DOHH2 (cell line): Measurements from ENCODE around the gene ITPR2.
"Not testable (repeated sequence)": the region's sequence is repeated elsewhere in the genome, so short reads cannot be mapped to it uniquely, and the experiment has no call there.

Experiments used
- H3F3A ChIP-seq: fragments of 200-600 bp; sonication (generic), shearing (Covaris generic); 2 replicates; pipeline ENCODE4 v1.6.0; 2016; ENCODE audit warnings: antibody characterized with exemption, mild to moderate bottlenecking; ENCODE audit not compliant: control insufficient read depth, insufficient read depth
- H3K27ac ChIP-seq: fragments of 200-600 bp; sonication (generic); 2 replicates; pipeline ENCODE4 v1.5.1; 2014; ENCODE audit warnings: low read depth, mild to moderate bottlenecking, low read length, moderate library complexity
- H3K27me3 ChIP-seq: fragments of 200-600 bp; sonication (generic); 2 replicates; pipeline ENCODE4 v1.6.1; 2014; ENCODE audit warnings: mild to moderate bottlenecking, low read length, mixed read lengths; ENCODE audit not compliant: control insufficient read depth
- H3K36me3 ChIP-seq: fragments of 200-600 bp; sonication (generic); 2 replicates; pipeline ENCODE4 v1.6.1; 2014; ENCODE audit warnings: mild to moderate bottlenecking, low read length, moderate library complexity, mixed read lengths; ENCODE audit not compliant: control insufficient read depth
- H3K4me1 ChIP-seq: fragments of 200-600 bp; sonication (generic); 2 replicates; pipeline ENCODE4 v1.6.1; 2014; ENCODE audit warnings: mild to moderate bottlenecking, low read length, mixed read lengths; ENCODE audit not compliant: control insufficient read depth
- H3K4me2 ChIP-seq: fragments of 200-600 bp; sonication (generic); 2 replicates; pipeline ENCODE4 v1.6.0; 2014; ENCODE audit warnings: mild to moderate bottlenecking, low read length, moderate library complexity
- H3K4me3 ChIP-seq: fragments of 200-600 bp; sonication (generic); 2 replicates; pipeline ENCODE4 v1.5.1; 2014; ENCODE audit warnings: mild to moderate bottlenecking, low read length, mixed read lengths
- H3K79me2 ChIP-seq: fragments of 200-600 bp; sonication (generic); 2 replicates; pipeline ENCODE4 v1.6.1; 2014; ENCODE audit warnings: mild to moderate bottlenecking, low read length, mixed read lengths; ENCODE audit not compliant: control insufficient read depth
- H3K9me2 ChIP-seq: fragments of 200-600 bp; sonication (generic); replicated peaks from 2 replicates; pipeline ENCODE4 v1.6.1; 2014; ENCODE audit warnings: mild to moderate bottlenecking, low read length, mixed read lengths; ENCODE audit not compliant: control insufficient read depth
- H3K9me3 ChIP-seq: fragments of 200-600 bp; sonication (generic); 2 replicates; pipeline ENCODE4 v1.6.1; 2014; ENCODE audit warnings: antibody characterized with exemption, low read length, mixed read lengths; ENCODE audit not compliant: control insufficient read depth, insufficient read depth
- H4K20me1 ChIP-seq: fragments of 200-600 bp; sonication (generic); 2 replicates; pipeline ENCODE4 v1.6.0; 2014; ENCODE audit warnings: low read depth, mild to moderate bottlenecking, antibody characterized with exemption, low read length, moderate library complexity; ENCODE audit not compliant: control insufficient read depth, insufficient read depth
- EZH2phosphoT487 ChIP-seq: fragments of 200-600 bp; sonication (generic); IDR thresholded peaks from 2 replicates; pipeline ENCODE4 v1.6.1; 2017; ENCODE audit warnings: borderline replicate concordance, mild to moderate bottlenecking, antibody characterized with exemption, low read length, moderate library complexity, mixed read lengths
- TF ChIP-seq, protein P1 (sequence below): fragments of 200-600 bp; sonication (generic); IDR thresholded peaks from one replicate; pipeline ENCODE4 v1.5.1; 2014; ENCODE audit warnings: antibody characterized with exemption, mild to moderate bottlenecking, low read depth, low read length; ENCODE audit not compliant: poor library complexity, severe bottlenecking

ITPR2 gene

DNA sequence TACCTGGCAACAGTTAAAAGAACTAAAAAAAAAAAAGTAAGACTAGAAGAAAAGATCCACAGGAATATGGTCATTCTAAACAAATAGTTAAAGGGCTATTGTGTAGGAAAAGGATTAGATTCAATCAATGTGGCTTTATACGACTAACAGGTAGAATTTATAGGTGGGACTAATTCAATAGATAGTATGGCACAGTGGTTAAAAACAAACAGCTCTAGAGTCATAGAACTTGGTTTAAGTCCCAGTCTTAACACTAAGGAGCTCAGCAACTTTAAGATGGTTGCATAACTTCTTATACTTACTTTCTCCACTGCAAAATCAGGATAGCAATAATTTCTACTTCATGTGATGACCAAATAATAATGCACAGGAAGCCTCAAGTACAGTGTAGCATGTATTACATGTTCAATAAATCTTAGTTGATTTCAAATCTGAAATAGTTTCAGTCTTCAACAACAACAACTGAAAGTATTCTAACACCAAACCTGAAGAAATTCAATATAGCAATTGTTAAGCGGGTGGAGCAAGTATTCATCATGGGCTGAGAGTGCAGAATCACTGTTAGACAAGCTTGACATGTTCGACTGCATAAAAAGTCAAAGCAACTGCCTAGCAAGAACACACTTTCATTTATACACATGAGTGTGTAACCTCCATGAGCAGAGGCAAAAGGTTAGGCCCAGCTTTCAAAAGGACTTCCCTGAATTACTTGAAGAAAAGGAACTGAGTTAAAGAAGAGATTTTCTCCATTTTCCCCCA is 50.4 kb downstream of the ITPR2 start:
- Histone ChIP-seq H3K27ac (no peak overlapping the region), H3K4me1 (no peaks in the 10 kb centered on the region), H3K4me3 (no peak overlapping the region), H3K36me3 (no peaks in the 10 kb centered on the region), H3K4me2 (no peak overlapping the region), H3K9me2 (no peaks in the 10 kb centered on the region), H3K79me2 (no peaks in the 10 kb centered on the region), H3F3A (no peaks in the 10 kb centered on the region), H4K20me1 (no peaks in the 10 kb centered on the region), H3K9me3 (peaks cover 7% of the 10 kb centered on the region; the same call in 1 of the 2 replicates), H3K27me3 (no peaks in the 10 kb centered on the region)
- TF ChIP-seq, protein P1, sequence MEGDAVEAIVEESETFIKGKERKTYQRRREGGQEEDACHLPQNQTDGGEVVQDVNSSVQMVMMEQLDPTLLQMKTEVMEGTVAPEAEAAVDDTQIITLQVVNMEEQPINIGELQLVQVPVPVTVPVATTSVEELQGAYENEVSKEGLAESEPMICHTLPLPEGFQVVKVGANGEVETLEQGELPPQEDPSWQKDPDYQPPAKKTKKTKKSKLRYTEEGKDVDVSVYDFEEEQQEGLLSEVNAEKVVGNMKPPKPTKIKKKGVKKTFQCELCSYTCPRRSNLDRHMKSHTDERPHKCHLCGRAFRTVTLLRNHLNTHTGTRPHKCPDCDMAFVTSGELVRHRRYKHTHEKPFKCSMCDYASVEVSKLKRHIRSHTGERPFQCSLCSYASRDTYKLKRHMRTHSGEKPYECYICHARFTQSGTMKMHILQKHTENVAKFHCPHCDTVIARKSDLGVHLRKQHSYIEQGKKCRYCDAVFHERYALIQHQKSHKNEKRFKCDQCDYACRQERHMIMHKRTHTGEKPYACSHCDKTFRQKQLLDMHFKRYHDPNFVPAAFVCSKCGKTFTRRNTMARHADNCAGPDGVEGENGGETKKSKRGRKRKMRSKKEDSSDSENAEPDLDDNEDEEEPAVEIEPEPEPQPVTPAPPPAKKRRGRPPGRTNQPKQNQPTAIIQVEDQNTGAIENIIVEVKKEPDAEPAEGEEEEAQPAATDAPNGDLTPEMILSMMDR: no peak
- TF ChIP-seq EZH2phosphoT487: no peak

DNA sequence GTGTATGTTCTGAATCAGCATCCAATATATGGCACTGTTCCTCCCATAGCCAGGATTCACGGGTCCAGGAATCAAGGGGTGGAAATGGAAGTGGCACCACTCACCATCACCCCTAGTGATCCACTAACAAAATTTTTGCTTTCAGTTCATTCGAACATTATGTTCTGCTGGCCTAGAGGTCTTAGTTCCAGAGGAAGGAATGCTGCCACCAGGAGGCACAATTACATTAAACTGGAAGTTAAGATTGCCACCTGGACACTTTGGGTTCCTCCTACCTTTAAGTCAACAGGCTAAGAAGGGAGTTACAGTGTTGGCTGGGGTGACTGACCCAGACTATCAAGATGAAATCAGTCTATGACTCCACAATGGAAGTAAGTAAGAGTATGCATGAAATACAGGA is 52.3 kb downstream of the ITPR2 start:
- not testable (repeated sequence) for H3K4me1 ChIP-seq, H3K9me2 ChIP-seq, H3F3A ChIP-seq, H3K4me3 ChIP-seq, H3K4me2 ChIP-seq, H3K79me2 ChIP-seq, H3K36me3 ChIP-seq, H4K20me1 ChIP-seq, H3K27me3 ChIP-seq, H3K27ac ChIP-seq
- peaks cover 20% of the 10 kb centered on the region for H3K9me3 ChIP-seq

DNA sequence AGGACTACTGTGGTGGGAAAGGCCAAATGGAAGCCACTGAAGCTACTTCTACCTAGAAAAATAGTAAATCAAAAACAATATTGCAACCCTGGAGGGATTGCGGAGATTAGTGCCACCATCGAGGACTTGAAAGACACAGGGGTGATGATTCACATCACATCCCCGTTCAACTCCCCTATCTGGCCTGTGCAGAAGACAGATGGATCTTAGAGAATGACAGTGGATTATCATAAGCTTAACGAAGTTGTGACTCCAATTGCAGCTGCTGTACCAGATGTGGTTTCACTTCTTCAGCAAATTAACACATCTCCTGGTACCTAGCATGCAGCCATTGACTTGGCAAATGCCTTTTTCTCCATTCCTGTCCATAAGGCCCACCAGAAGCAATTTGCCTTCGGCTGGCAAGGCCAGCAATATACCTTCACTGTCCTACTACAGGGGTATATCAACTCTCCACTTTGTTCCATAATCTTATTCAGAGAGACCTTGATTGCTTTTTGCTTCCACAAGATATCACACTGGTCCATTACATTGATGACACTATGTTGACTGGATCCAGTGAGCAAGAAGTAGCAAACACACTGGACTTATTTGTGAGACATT is 54.7 kb downstream of the ITPR2 start:
- H3K79me2 ChIP-seq, H3K4me3 ChIP-seq, H3K4me2 ChIP-seq, H3K9me2 ChIP-seq, H3K4me1 ChIP-seq, H3K36me3 ChIP-seq, H4K20me1 ChIP-seq, H3K27ac ChIP-seq, H3K27me3 ChIP-seq, H3F3A ChIP-seq: not testable (repeated sequence)
- peaks cover 20% of the 10 kb centered on the region for H3K9me3 ChIP-seq

DNA sequence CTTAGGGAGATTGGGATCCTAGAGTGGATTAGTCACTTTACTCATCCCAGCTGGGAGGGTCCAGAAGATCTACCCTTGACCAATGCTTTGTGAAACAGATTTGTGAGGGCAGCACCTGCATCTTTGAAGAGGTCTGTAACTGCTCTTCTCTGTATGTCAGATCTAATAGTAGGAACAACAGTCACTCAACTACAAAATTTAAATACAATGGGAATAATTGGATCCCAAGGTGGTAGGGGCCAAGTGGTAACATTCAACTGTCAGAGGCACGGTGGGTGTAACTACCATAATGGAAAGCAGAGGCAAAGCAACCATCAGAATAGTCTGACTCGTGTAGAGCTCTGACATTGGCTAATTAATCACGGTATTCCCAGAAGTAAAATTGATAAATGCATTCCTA is 55.8 kb downstream of the ITPR2 start:
- no peaks in the 10 kb centered on the region for H3F3A ChIP-seq
- H4K20me1 ChIP-seq: no peaks in the 10 kb centered on the region
- no peaks in the 10 kb centered on the region for H3K79me2 ChIP-seq
- peaks cover 20% of the 10 kb centered on the region for H3K9me3 ChIP-seq
- no peak overlapping the region for H3K27ac ChIP-seq
- no peak overlapping the region for H3K4me3 ChIP-seq
- H3K27me3 ChIP-seq: no peaks in the 10 kb centered on the region
- no peak for TF ChIP-seq EZH2phosphoT487
- TF ChIP-seq, protein P1: no peak
- H3K36me3 ChIP-seq: peaks cover 4% of the 10 kb centered on the region; the same call in 1 of the 2 replicates
- no peaks in the 10 kb centered on the region for H3K4me1 ChIP-seq
- no peak overlapping the region for H3K4me2 ChIP-seq
- H3K9me2 ChIP-seq: no peaks in the 10 kb centered on the region

DNA sequence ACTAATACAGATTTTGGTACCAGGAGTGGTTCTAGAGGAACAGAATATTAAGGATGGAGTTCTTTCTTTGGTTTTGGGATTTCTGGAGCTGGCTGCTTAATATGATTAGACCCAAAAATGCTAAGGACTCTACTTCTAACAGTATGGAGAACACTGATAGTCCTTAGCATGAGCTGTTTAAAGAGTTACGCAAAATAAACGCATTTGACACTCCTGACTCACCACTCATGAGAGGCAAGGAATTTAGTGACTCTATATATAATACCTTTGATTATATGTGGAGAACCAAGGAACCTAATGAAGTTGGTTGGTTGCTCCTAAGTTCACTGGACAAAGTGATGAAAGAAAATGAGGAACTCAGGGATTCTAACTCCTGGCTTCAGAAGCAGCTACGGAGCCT is 57.0 kb downstream of the ITPR2 start:
- H3K36me3 ChIP-seq, H3K79me2 ChIP-seq: not testable (repeated sequence)

More for the DNA sequence above, 57.0 kb downstream of the ITPR2 start:
- not testable (repeated sequence) for H3K9me2 ChIP-seq, H3K4me3 ChIP-seq, H3K27me3 ChIP-seq, H3K4me1 ChIP-seq, H3K27ac ChIP-seq, H4K20me1 ChIP-seq, H3F3A ChIP-seq, H3K4me2 ChIP-seq
- peaks cover 20% of the 10 kb centered on the region for H3K9me3 ChIP-seq
